Measurements from ENCODE around the gene POGZ. TPM values are rescaled to one million over a fixed set of nuclear protein-coding genes. Genes with fewer than 3 reads are reported as not detected.

Gene POGZ
- total RNA-seq, 1 experiment from 2014 or later = 76.0 TPM

- BruUV-seq (replicated peaks) = no TSS peak
- Histone ChIP-seq H3K4me1 (ENCODE audit: control insufficient read depth, insufficient read depth, low read length) (peaks cover 9% of the 10 kb centered on the region), H3K9me3 (ENCODE audit: control insufficient read depth, insufficient read depth, low read depth, low read length) (no peaks in the 10 kb centered on the region), H3K27ac (ENCODE audit: low read length) (no peak overlapping the region), H3K36me3 (ENCODE audit: control insufficient read depth, insufficient read depth, low read length) (no peaks in the 10 kb centered on the region), H3K4me3 (ENCODE audit: low read depth in 2 of 2, low read length in 2 of 2) (no peak overlapping the region), H3K27me3 (ENCODE audit: control insufficient read depth, insufficient read depth, low read length) (no peaks in the 10 kb centered on the region)
- ChIA-PET POLR2A (no interaction called here), CTCF (interaction anchor here (0.5 kb wide), 1 partner anchor 17 kb away, joined by 9 read pairs; no protein-coding TSS in a partner anchor)
- TF ChIP-seq POLR2AphosphoS5 (IDR thresholded peaks at IDR 0.05; ENCODE audit: low read depth, low read length) (no peak), REST (IDR thresholded peaks at IDR 0.05; ENCODE audit: insufficient read depth in 1 of 2, low read depth in 2 of 2, low read length in 1 of 2) (no peak)
- in situ Hi-C loops (cut with HindIII; ENCODE audit: low pct_unique_long_range_greater_than_20kb, low sequenced_read_pairs) = no loop called here
- ATAC-seq (no peak), DNase-seq (ENCODE audit: low read depth, low spot score) (no peak)
- intact Hi-C loops (cut with micrococcal nuclease; ENCODE audit: unreplicated experiment) = no loop called here
Observed at GRCh38 chr1:151369621-151370048, 89.7 kb downstream of the POGZ start.

GRCh38 chr1:151369302-151369610 is 90.0 kb downstream of the POGZ start:
- DNase-seq (ENCODE audit: low read depth, low spot score) (no peak), ATAC-seq (no peak)
- POLR2A ChIA-PET = no interaction called here
- H3K27ac ChIP-seq (ENCODE audit: low read length) = no peak overlapping the region
- TF ChIP-seq SIN3A (IDR thresholded peaks at IDR 0.05; ENCODE audit: borderline replicate concordance, insufficient read depth, low read depth, low read length) (no peak), REST (IDR thresholded peaks at IDR 0.05; ENCODE audit: insufficient read depth in 1 of 2, low read depth in 2 of 2, low read length in 1 of 2) (no peak), POLR2AphosphoS5 (IDR thresholded peaks at IDR 0.05; ENCODE audit: low read depth, low read length) (no peak), CTCF (IDR thresholded peaks at IDR 0.05) (no peak), TCF7L2 (IDR thresholded peaks at IDR 0.05; ENCODE audit: low read depth, low read length) (no peak)
- CTCF ChIA-PET = interaction anchor here (0.5 kb wide), 1 partner anchor 17 kb away, joined by 9 read pairs; no protein-coding TSS in a partner anchor
- H3K4me3 ChIP-seq (ENCODE audit: low read depth in 2 of 2, low read length in 2 of 2) = no peak overlapping the region
- in situ Hi-C loops (cut with HindIII; ENCODE audit: low pct_unique_long_range_greater_than_20kb, low sequenced_read_pairs) = no loop called here
- no peaks in the 10 kb centered on the region for H3K36me3 ChIP-seq (ENCODE audit: control insufficient read depth, insufficient read depth, low read length)
- intact Hi-C loops (cut with micrococcal nuclease; ENCODE audit: unreplicated experiment) = no loop called here
- peaks cover 9% of the 10 kb centered on the region for H3K4me1 ChIP-seq (ENCODE audit: control insufficient read depth, insufficient read depth, low read length)
- no TSS peak for BruUV-seq (replicated peaks)
- no peaks in the 10 kb centered on the region for H3K9me3 ChIP-seq (ENCODE audit: control insufficient read depth, insufficient read depth, low read depth, low read length)
- H3K27me3 ChIP-seq (ENCODE audit: control insufficient read depth, insufficient read depth, low read length) = no peaks in the 10 kb centered on the region
